BE2C (cell line): Measurements from ENCODE around the gene CACNA2D2.

Source experiments
- DNase-seq: peaks from one replicate; pipeline ENCODE4 v3.0.0-alpha.2; 2020
- H3K27me3 ChIP-seq: fragments of 250-450 bp; sonication (Bioruptor Pico); 2 replicates; pipeline ENCODE4 v1.5.1; 2020; ENCODE audit warnings: mild to moderate bottlenecking
- H3K36me3 ChIP-seq: fragments of 250-450 bp; sonication (Bioruptor Pico); 2 replicates; pipeline ENCODE4 v1.5.1; 2020; ENCODE audit warnings: mild to moderate bottlenecking
- H3K4me1 ChIP-seq: fragments of 250-450 bp; sonication (Bioruptor Pico); 2 replicates; pipeline ENCODE4 v1.5.1; 2020
- H3K4me3 ChIP-seq: 2 replicates; pipeline ENCODE4 v1.5.1; 2011; ENCODE audit warnings: low read depth, low read length
- H3K9me3 ChIP-seq: fragments of 250-450 bp; sonication (Bioruptor Pico); 2 replicates; pipeline ENCODE4 v1.5.1; 2020
- CTCF ChIP-seq: IDR thresholded peaks from 2 replicates; pipeline ENCODE4 v1.5.1; 2012; ENCODE audit warnings: mild to moderate bottlenecking, low read depth, low read length

The CACNA2D2 gene

DNA sequence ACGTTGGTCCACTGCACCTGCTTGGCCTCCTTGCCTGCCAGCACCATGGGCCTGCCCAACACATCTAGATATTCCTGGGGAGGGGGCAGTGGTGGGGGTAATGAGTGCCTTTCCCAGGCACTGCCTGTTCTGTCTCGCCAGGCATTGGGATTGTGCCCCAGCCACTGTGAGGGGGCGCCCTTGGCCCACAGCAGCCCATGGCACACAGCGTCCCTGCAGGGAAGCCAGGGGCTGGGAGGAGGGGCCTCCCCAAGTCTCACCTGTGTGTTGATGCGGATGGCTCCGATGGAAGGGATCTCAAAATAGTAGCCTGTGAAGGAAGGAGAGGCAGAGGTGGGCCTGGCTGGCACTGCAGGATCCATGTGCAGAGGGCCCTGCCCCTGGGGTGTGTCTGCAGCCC is 125.4 kb downstream of the CACNA2D2 start:
- Histone ChIP-seq H3K27me3 (no peaks in the 10 kb centered on the region), H3K4me1 (peaks cover 39% of the 10 kb centered on the region), H3K36me3 (peaks cover 31% of the 10 kb centered on the region), H3K9me3 (no peaks in the 10 kb centered on the region), H3K4me3 (no peak overlapping the region)
- no peak for TF ChIP-seq CTCF
- DNase-seq = no peak

- TF ChIP-seq CTCF = peak; percentile 26
- no peak overlapping the region for H3K4me3 ChIP-seq
- DNase-seq = no peak
- no peaks in the 10 kb centered on the region for H3K9me3 ChIP-seq
- H3K4me1 ChIP-seq = peaks cover 45% of the 10 kb centered on the region
- H3K36me3 ChIP-seq = peaks cover 33% of the 10 kb centered on the region
- H3K27me3 ChIP-seq = no peaks in the 10 kb centered on the region
Measured at GRCh38 chr3:50375258-50375931, 128.0 kb downstream of the CACNA2D2 start.

DNA sequence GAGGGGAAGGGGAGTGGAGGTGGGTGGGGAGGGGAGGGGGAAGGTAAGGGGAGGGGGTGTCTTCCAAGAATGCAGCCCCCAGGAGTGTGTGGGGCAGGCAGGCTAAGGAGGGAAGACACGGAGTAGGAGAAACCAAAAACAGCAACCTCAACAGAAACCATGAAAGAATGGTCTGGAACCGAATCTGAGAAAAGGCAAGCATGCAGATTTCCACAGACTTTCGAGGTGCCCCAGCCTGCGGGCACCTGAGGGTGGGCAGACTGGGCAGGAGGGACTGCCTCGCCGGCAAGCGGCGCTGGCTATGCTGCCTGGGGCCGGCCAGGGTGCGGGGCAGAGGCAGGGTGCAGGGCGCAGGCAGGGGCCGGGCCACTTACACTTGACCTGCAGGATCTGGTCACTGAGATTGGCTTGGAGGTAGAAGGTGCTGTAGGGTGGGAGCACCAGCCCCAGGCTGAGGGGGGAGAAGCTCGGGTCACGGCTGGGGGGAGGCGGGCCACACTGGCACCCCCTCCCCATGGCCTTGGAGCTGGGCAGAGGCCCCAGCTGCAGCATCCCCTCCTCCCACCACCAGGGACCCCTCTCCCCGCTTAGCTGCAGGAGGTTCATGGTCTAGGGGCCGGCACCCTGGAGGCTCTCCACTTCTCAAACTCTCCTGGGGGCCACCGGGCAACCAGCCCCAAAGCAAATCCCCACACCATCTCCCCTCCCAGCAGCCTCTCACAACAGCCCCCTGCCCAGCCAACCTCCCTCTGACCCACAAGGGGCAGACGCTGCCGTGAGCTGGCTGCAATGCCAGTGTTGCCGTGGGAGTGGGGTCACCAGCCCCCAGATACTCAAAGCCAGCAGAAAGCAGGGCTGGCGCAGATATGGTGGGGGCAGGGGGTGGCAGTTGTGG is 128.8 kb downstream of the CACNA2D2 start:
- Histone ChIP-seq H3K4me3 (no peak overlapping the region), H3K9me3 (no peaks in the 10 kb centered on the region), H3K4me1 (peaks cover 38% of the 10 kb centered on the region), H3K36me3 (peaks cover 30% of the 10 kb centered on the region), H3K27me3 (no peaks in the 10 kb centered on the region)
- TF ChIP-seq CTCF = no peak
- no peak for DNase-seq

GRCh38 chr3:50373146-50374051 is 130.0 kb downstream of the CACNA2D2 start:
- H3K36me3 ChIP-seq = peaks cover 18% of the 10 kb centered on the region
- no peak for DNase-seq
- TF ChIP-seq CTCF = no peak
- no peaks in the 10 kb centered on the region for H3K9me3 ChIP-seq
- H3K27me3 ChIP-seq = no peaks in the 10 kb centered on the region
- H3K4me1 ChIP-seq = peaks cover 28% of the 10 kb centered on the region
- no peak overlapping the region for H3K4me3 ChIP-seq

GRCh38 chr3:50372349-50372748 is 131.1 kb downstream of the CACNA2D2 start:
- Histone ChIP-seq H3K27me3 (no peaks in the 10 kb centered on the region), H3K36me3 (peaks cover 9% of the 10 kb centered on the region), H3K4me1 (peaks cover 28% of the 10 kb centered on the region), H3K4me3 (no peak overlapping the region), H3K9me3 (no peaks in the 10 kb centered on the region)
- DNase-seq = peak; percentile 66
- peak; percentile 21; the same call in 1 of the 2 replicates for TF ChIP-seq CTCF
